AG10803 (cell line): ENCODE measurements around the gene C2CD4D.

Source experiments
- DNase-seq: peaks from one replicate; pipeline ENCODE4 v3.0.0; 2010; ENCODE audit warnings: low read depth
- H3K4me3 ChIP-seq: 2 replicates; pipeline ENCODE4 v1.5.1; 2011; ENCODE audit warnings: mild to moderate bottlenecking, low read length, control low read depth
- CTCF ChIP-seq: conservative IDR thresholded peaks from 2 replicates; pipeline ENCODE4 v1.5.1; 2011; ENCODE audit warnings: mild to moderate bottlenecking, low read length, control low read depth, inconsistent platforms

Gene C2CD4D

GRCh38 chr1:151817353-151817730 is 22.3 kb downstream of the C2CD4D start:
- no peak for DNase-seq
- no peak for TF ChIP-seq CTCF
- no peak overlapping the region for H3K4me3 ChIP-seq

- no peak for DNase-seq
- no peak overlapping the region for H3K4me3 ChIP-seq
- no peak for TF ChIP-seq CTCF
These were observed 22.9 kb downstream of the C2CD4D start for GRCh38 chr1:151816548-151817352.

GRCh38 chr1:151815716-151816327 is 23.8 kb downstream of the C2CD4D start:
- TF ChIP-seq CTCF: no peak
- H3K4me3 ChIP-seq: no peak overlapping the region
- DNase-seq: no peak

GRCh38 chr1:151814971-151815545 is 24.6 kb downstream of the C2CD4D start:
- H3K4me3 ChIP-seq: no peak overlapping the region
- no peak for DNase-seq
- no peak for TF ChIP-seq CTCF

- TF ChIP-seq CTCF: no peak
- DNase-seq: no peak
- no peak overlapping the region for H3K4me3 ChIP-seq
These were observed 25.2 kb downstream of the C2CD4D start for GRCh38 chr1:151814426-151814825.

GRCh38 chr1:151813271-151813977 is 26.2 kb downstream of the C2CD4D start:
- no peak overlapping the region for H3K4me3 ChIP-seq
- TF ChIP-seq CTCF: no peak
- no peak for DNase-seq
